ENCODE data around the gene TMEM214. TPM values are rescaled to one million over a fixed set of nuclear protein-coding genes. Genes with fewer than 3 reads are reported as not detected.

Gene TMEM214
- total and polyA plus RNA-seq, 4 donors = 30.2 to 106 (median 94.9) TPM

DNA sequence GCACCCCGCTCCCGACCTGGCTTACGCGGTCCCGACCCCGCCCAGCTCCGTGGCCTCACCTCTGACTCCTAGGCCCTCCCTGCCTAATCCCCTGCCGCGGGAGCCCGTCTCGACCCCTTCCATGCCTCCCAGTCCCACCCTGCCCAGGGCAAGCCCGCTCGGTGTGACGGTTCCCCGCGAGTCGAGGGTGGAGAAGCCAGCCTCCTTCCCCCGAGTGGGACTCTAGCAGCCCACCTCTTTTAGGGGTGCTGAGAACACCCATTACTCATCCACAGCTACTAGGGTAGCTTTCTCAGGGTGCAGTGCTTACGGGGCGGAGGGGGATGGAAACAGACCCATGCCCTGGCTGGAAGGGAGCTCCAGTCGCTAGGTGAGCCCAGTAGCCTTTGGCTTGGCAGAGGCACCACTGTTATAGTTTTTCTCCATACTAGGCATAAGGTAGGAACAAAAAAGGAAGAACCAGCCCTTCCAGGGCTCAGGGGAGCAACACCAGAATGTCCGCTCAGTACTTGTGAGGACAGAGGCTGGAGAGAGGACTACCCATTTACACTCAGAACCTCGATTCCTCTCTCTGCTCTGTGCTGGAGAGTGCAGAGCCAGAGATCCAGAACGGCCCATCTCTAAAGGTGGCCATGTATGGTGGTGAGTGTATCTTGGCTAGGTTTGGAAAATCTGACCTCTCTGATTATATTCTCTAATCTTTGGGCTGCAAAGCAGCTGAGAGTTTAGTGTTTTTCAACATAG lies 19.3 kb downstream of the TMEM214 start:
- ATAC-seq (ENCODE audit: low FRiP score) (no peak), DNase-seq (peak; percentile 68 to 85)
- Histone ChIP-seq H3K4me1 (ENCODE audit: control insufficient read depth in 1 of 2, insufficient read depth in 2 of 2, low read length in 2 of 2) (no peaks in the 10 kb centered on the region), H3K27ac (ENCODE audit: low read depth in 1 of 2, low read length in 2 of 2) (peak overlapping the region in 1 of 2 donors; percentile 43), H3K9me3 (ENCODE audit: control insufficient read depth, low read length) (no peaks in the 10 kb centered on the region), H3K36me3 (ENCODE audit: control insufficient read depth in 1 of 2, insufficient read depth in 2 of 2, low read length in 1 of 2) (no peaks in the 10 kb centered on the region), H3K27me3 (ENCODE audit: control insufficient read depth in 1 of 2, insufficient read depth in 2 of 2, low read length in 1 of 2) (no peaks in the 10 kb centered on the region), H3K4me3 (ENCODE audit: low read length in 2 of 2) (peak overlapping the region; percentile 35 to 72)
- WGBS, 2 donors = 1 to 2% methylated on average over 16 to 24 of the region's 24 CpGs
- intact Hi-C loops (cut with DNase I) = loop anchor here (2.0 to 5.0 kb wide), 3 partner anchors 19 to 35 kb away; partner anchors contain the start of genes EMILIN1 (in 1 of the 2), KHK (in 1 of the 2) and OST4 (in 1 of the 2)

GRCh38 chr2:27053321-27053720 lies 20.6 kb downstream of the TMEM214 start:
- Histone ChIP-seq H3K36me3 (ENCODE audit: control insufficient read depth in 1 of 2, insufficient read depth in 2 of 2, low read length in 1 of 2) (peaks cover 0 to 3% of the 10 kb centered on the region in 2 donors), H3K27me3 (ENCODE audit: control insufficient read depth in 1 of 2, insufficient read depth in 2 of 2, low read length in 1 of 2) (no peaks in the 10 kb centered on the region), H3K4me3 (ENCODE audit: low read length in 2 of 2) (no peak overlapping the region), H3K4me1 (ENCODE audit: control insufficient read depth in 1 of 2, insufficient read depth in 2 of 2, low read length in 2 of 2) (no peaks in the 10 kb centered on the region), H3K27ac (ENCODE audit: low read depth in 1 of 2, low read length in 2 of 2) (no peak overlapping the region), H3K9me3 (ENCODE audit: control insufficient read depth, low read length) (no peaks in the 10 kb centered on the region)
- WGBS, 2 donors = 85 to 89% methylated on average over 11 of the region's 11 CpGs
- DNase-seq (no peak), ATAC-seq (ENCODE audit: low FRiP score) (no peak)
- intact Hi-C loops (cut with DNase I) = loop anchor here in 1 of 2 donors (2.0 to 5.0 kb wide), 2 partner anchors 17 to 34 kb away; partner anchors contain the start of genes KHK and OST4

DNA sequence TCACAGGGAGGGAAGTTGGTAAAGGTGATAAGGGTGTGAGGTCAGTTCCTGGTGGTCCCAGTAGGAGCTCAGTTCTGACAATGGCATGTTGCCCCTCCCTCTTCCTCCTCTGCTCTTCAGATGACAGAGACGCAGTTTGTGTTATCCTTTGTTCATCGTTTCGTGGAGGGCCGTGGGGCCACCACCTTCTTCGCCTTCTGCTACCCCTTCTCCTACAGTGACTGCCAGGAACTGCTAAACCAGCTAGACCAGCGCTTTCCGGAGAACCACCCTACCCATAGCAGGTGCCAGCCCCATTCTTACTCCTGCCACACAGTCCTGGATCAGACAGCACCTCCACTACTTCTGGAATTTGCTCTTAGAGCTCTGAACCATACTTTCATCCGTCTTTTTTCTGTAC lies 21.0 kb downstream of the TMEM214 start:
- no peaks in the 10 kb centered on the region for H3K27me3 ChIP-seq (ENCODE audit: control insufficient read depth in 1 of 2, insufficient read depth in 2 of 2, low read length in 1 of 2)
- ATAC-seq (ENCODE audit: low FRiP score) (no peak), DNase-seq (no peak)
- WGBS, 2 donors = 88 to 93% methylated on average over 8 of the region's 8 CpGs
- H3K36me3 ChIP-seq (ENCODE audit: control insufficient read depth in 1 of 2, insufficient read depth in 2 of 2, low read length in 1 of 2) = peaks cover 0 to 3% of the 10 kb centered on the region in 2 donors
- no peak overlapping the region for H3K27ac ChIP-seq (ENCODE audit: low read depth in 1 of 2, low read length in 2 of 2)
- intact Hi-C loops (cut with DNase I) = loop anchor here in 1 of 2 donors (2.0 to 5.0 kb wide), 2 partner anchors 17 to 34 kb away; partner anchors contain the start of genes KHK and OST4
- H3K4me3 ChIP-seq (ENCODE audit: low read length in 2 of 2) = no peak overlapping the region
- H3K4me1 ChIP-seq (ENCODE audit: control insufficient read depth in 1 of 2, insufficient read depth in 2 of 2, low read length in 2 of 2) = no peaks in the 10 kb centered on the region
- H3K9me3 ChIP-seq (ENCODE audit: control insufficient read depth, low read length) = no peaks in the 10 kb centered on the region

GRCh38 chr2:27054721-27055120 lies 22.0 kb downstream of the TMEM214 start:
- DNase-seq = no peak
- ATAC-seq (ENCODE audit: low FRiP score) = no peak
- intact Hi-C loops (cut with DNase I) = loop anchor here in 1 of 2 donors (5.0 kb wide), 1 partner anchor 33 kb away; the partner anchor contains the start of gene KHK
- H3K27ac ChIP-seq (ENCODE audit: low read depth in 1 of 2, low read length in 2 of 2) = no peak overlapping the region
- no peaks in the 10 kb centered on the region for H3K27me3 ChIP-seq (ENCODE audit: control insufficient read depth in 1 of 2, insufficient read depth in 2 of 2, low read length in 1 of 2)
- no peaks in the 10 kb centered on the region for H3K4me1 ChIP-seq (ENCODE audit: control insufficient read depth in 1 of 2, insufficient read depth in 2 of 2, low read length in 2 of 2)
- no peak overlapping the region for H3K4me3 ChIP-seq (ENCODE audit: low read length in 2 of 2)
- H3K9me3 ChIP-seq (ENCODE audit: control insufficient read depth, low read length) = no peaks in the 10 kb centered on the region
- peaks cover 0 to 3% of the 10 kb centered on the region in 2 donors for H3K36me3 ChIP-seq (ENCODE audit: control insufficient read depth in 1 of 2, insufficient read depth in 2 of 2, low read length in 1 of 2)
- WGBS, 2 donors = 94 to 95% methylated on average over 11 of the region's 11 CpGs

DNA sequence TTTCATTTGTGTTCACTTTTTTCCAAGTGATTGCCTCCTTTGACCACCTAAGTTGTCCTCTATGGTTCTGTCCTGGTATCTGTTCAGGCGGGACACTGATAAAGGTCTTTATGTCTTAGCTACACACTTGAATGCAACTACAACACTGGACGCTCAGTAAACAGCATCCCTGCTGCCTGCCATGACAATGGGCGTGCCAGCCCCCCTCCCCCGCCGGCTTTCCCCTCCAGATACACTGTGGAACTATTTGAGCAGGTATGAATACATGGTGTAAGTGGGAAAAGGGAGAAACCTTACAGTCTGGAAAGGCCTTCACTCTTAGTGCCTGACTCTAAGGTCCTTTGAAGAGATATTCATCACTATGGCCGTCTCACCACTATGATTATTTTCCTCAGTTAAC lies 24.4 kb downstream of the TMEM214 start:
- Histone ChIP-seq H3K36me3 (ENCODE audit: control insufficient read depth in 1 of 2, insufficient read depth in 2 of 2, low read length in 1 of 2) (peaks cover 0 to 3% of the 10 kb centered on the region in 2 donors), H3K9me3 (ENCODE audit: control insufficient read depth, low read length) (no peaks in the 10 kb centered on the region), H3K4me1 (ENCODE audit: control insufficient read depth in 1 of 2, insufficient read depth in 2 of 2, low read length in 2 of 2) (no peaks in the 10 kb centered on the region), H3K27me3 (ENCODE audit: control insufficient read depth in 1 of 2, insufficient read depth in 2 of 2, low read length in 1 of 2) (no peaks in the 10 kb centered on the region), H3K27ac (ENCODE audit: low read depth in 1 of 2, low read length in 2 of 2) (no peak overlapping the region), H3K4me3 (ENCODE audit: low read length in 2 of 2) (no peak overlapping the region)
- ATAC-seq (ENCODE audit: low FRiP score) = no peak
- intact Hi-C loops (cut with DNase I) = no loop called here
- no peak for DNase-seq
- WGBS, 2 donors = 85 to 87% methylated on average over 6 of the region's 6 CpGs

- ATAC-seq (ENCODE audit: low FRiP score) (no peak), DNase-seq (no peak)
- no peak overlapping the region for H3K27ac ChIP-seq (ENCODE audit: low read depth in 1 of 2, low read length in 2 of 2)
- WGBS, 2 donors = 88 to 89% methylated on average over 10 of the region's 10 CpGs
- H3K27me3 ChIP-seq (ENCODE audit: control insufficient read depth in 1 of 2, insufficient read depth in 2 of 2, low read length in 1 of 2) = no peaks in the 10 kb centered on the region
- H3K9me3 ChIP-seq (ENCODE audit: control insufficient read depth, low read length) = no peaks in the 10 kb centered on the region
- H3K36me3 ChIP-seq (ENCODE audit: control insufficient read depth in 1 of 2, insufficient read depth in 2 of 2, low read length in 1 of 2) = peaks cover 0 to 3% of the 10 kb centered on the region in 2 donors
- H3K4me3 ChIP-seq (ENCODE audit: low read length in 2 of 2) = no peak overlapping the region
- intact Hi-C loops (cut with DNase I) = no loop called here
- no peaks in the 10 kb centered on the region for H3K4me1 ChIP-seq (ENCODE audit: control insufficient read depth in 1 of 2, insufficient read depth in 2 of 2, low read length in 2 of 2)
These were observed 25.4 kb downstream of the TMEM214 start for GRCh38 chr2:27058210-27058609.

DNA sequence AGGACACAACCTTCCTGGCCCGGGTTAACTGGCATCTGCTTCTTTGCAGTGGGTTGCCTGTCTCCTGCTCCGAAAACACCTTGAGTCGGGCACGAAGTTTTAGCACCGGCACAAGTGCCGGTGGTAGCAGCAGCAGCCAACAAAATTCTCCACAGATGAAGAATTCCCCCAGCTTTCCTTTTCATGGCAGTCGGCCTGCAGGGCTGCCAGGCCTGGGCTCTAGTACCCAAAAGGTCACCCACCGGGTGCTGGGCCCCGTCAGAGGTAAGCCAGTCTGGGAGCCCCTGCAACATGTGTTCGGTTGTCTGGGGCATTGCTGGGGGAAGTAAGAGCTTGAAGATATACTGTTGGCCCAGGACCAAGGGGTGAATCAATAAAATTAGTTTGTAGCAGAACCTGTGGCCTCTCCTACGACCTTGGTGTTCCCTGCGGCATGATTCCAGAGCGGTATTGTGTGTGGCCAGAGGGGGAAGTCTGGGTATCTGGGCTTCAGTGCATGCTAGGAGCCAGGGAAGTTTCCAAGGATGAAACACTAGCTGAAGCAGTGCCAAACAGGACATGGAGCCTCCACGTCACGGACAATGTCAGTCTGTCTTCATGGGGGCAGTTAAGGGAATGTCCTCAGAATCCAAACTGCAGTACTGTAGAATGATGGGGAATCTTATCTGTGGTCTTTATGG lies 26.5 kb downstream of the TMEM214 start:
- Histone ChIP-seq H3K36me3 (ENCODE audit: control insufficient read depth in 1 of 2, insufficient read depth in 2 of 2, low read length in 1 of 2) (peaks cover 0 to 3% of the 10 kb centered on the region in 2 donors), H3K27ac (ENCODE audit: low read depth in 1 of 2, low read length in 2 of 2) (no peak overlapping the region), H3K4me3 (ENCODE audit: low read length in 2 of 2) (no peak overlapping the region), H3K27me3 (ENCODE audit: control insufficient read depth in 1 of 2, insufficient read depth in 2 of 2, low read length in 1 of 2) (no peaks in the 10 kb centered on the region), H3K9me3 (ENCODE audit: control insufficient read depth, low read length) (no peaks in the 10 kb centered on the region), H3K4me1 (ENCODE audit: control insufficient read depth in 1 of 2, insufficient read depth in 2 of 2, low read length in 2 of 2) (no peaks in the 10 kb centered on the region)
- ATAC-seq (ENCODE audit: low FRiP score) (no peak), DNase-seq (no peak)
- intact Hi-C loops (cut with DNase I) = no loop called here
- 80 to 82% methylated on average over 15 of the region's 15 CpGs for WGBS, 2 donors

GRCh38 chr2:27060323-27060722 lies 27.6 kb downstream of the TMEM214 start:
- intact Hi-C loops (cut with DNase I) = no loop called here
- no peaks in the 10 kb centered on the region for H3K27me3 ChIP-seq (ENCODE audit: control insufficient read depth in 1 of 2, insufficient read depth in 2 of 2, low read length in 1 of 2)
- 89 to 90% methylated on average over 3 of the region's 3 CpGs for WGBS, 2 donors

More at GRCh38 chr2:27060323-27060722, 27.6 kb downstream of the TMEM214 start:
- no peak overlapping the region for H3K27ac ChIP-seq (ENCODE audit: low read depth in 1 of 2, low read length in 2 of 2)
- no peaks in the 10 kb centered on the region for H3K4me1 ChIP-seq (ENCODE audit: control insufficient read depth in 1 of 2, insufficient read depth in 2 of 2, low read length in 2 of 2)
- H3K4me3 ChIP-seq (ENCODE audit: low read length in 2 of 2) = no peak overlapping the region
- H3K9me3 ChIP-seq (ENCODE audit: control insufficient read depth, low read length) = no peaks in the 10 kb centered on the region
- ATAC-seq (ENCODE audit: low FRiP score) (peak; percentile 29), DNase-seq (no peak)
- H3K36me3 ChIP-seq (ENCODE audit: control insufficient read depth in 1 of 2, insufficient read depth in 2 of 2, low read length in 1 of 2) = peaks cover 0 to 3% of the 10 kb centered on the region in 2 donors

Measured in aorta (tissue), 5 donors.